Loucy (cell line): ENCODE data around the gene PNMA6F.
"Not testable (repeated sequence)": the region's sequence is repeated elsewhere in the genome, so short reads cannot be mapped to it uniquely, and the experiment has no call there.

Experiments
- EZH2phosphoT487 ChIP-seq: fragments of 200-600 bp; IDR thresholded peaks from 2 replicates; pipeline ENCODE4 v1.6.1; 2018; ENCODE audit warnings: antibody characterized with exemption, mild to moderate bottlenecking, moderate library complexity, borderline replicate concordance
- TF ChIP-seq, protein P1 (sequence below): fragments of 200-600 bp; sonication (generic); conservative IDR thresholded peaks from 2 replicates; pipeline ENCODE4 v1.5.1; 2014; ENCODE audit warnings: mild to moderate bottlenecking, antibody characterized with exemption, low read length

DNA sequence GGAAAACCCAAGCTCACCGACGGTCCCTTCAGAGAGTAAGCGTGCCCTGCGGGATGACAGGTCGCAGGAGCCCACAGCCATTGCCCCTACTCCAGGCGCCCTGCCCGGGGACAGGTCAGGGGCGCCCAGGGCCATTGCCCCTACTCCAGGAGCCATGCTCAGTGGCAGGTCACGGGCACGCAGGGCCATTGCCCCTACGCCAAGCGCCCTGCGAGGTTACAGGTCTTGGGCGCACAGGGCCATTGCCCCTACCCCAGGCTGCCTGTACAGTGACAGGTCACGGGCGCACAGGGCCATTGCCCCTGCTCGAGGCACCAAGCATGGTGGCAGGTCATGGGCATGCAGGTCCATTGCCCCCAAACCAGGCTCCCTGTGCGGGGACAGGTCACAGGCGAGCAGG lies 49.5 kb downstream of the PNMA6F start:
- TF ChIP-seq, protein P1, sequence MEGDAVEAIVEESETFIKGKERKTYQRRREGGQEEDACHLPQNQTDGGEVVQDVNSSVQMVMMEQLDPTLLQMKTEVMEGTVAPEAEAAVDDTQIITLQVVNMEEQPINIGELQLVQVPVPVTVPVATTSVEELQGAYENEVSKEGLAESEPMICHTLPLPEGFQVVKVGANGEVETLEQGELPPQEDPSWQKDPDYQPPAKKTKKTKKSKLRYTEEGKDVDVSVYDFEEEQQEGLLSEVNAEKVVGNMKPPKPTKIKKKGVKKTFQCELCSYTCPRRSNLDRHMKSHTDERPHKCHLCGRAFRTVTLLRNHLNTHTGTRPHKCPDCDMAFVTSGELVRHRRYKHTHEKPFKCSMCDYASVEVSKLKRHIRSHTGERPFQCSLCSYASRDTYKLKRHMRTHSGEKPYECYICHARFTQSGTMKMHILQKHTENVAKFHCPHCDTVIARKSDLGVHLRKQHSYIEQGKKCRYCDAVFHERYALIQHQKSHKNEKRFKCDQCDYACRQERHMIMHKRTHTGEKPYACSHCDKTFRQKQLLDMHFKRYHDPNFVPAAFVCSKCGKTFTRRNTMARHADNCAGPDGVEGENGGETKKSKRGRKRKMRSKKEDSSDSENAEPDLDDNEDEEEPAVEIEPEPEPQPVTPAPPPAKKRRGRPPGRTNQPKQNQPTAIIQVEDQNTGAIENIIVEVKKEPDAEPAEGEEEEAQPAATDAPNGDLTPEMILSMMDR = not testable (repeated sequence)
- TF ChIP-seq EZH2phosphoT487 = not testable (repeated sequence)
